WTC11 (cell line): ENCODE results near the gene CEBPE. TPM values are rescaled to one million over a fixed set of nuclear protein-coding genes. Genes with fewer than 3 reads are reported as not detected.
A peak's percentile ranks its signal among the peaks of the same experiment; 100 is the strongest.

Experiments
- ATAC-seq: fragments of 200-7000 bp; cut with Tn5 transposase; 2 replicates; pipeline ENCODE4 v1.10.0; 2021; ENCODE audit warnings: mild to moderate bottlenecking, moderate library complexity
- CTCF ChIA-PET: fragments of 300-600 bp; sonication (Branson Sonifier 250); formaldehyde crosslinking; loops from one replicate; lab custom pipeline; 2021; ENCODE audit warnings: antibody characterized with exemption; lab: Charles Lee
- POLR2A ChIA-PET: fragments of 350-600 bp; sonication (Branson Sonifier 250); formaldehyde crosslinking; loops from one replicate; lab custom pipeline; 2021; ENCODE audit warnings: antibody characterized with exemption; lab: Charles Lee
- DNase-seq: peaks from one replicate; pipeline ENCODE4 v3.0.0; 2021; ENCODE audit warnings: low spot score
- H3K27ac Mint-ChIP-seq: 2 replicates; pipeline ENCODE4 v1.8.0; 2021; ENCODE audit warnings: mixed read lengths
- H3K27me3 Mint-ChIP-seq: 2 replicates; pipeline ENCODE4 v1.8.0; 2021; ENCODE audit warnings: low read depth, mild to moderate bottlenecking, moderate library complexity, mixed read lengths
- H3K36me3 Mint-ChIP-seq: 2 replicates; pipeline ENCODE4 v1.8.0; 2021; ENCODE audit warnings: mixed read lengths
- H3K4me1 Mint-ChIP-seq: 2 replicates; pipeline ENCODE4 v1.8.0; 2022; ENCODE audit warnings: mixed read lengths
- H3K4me3 Mint-ChIP-seq: 2 replicates; pipeline ENCODE4 v1.8.0; 2021; ENCODE audit warnings: mild to moderate bottlenecking, moderate library complexity, mixed read lengths
- H3K9me3 Mint-ChIP-seq: 2 replicates; pipeline ENCODE4 v1.8.0; 2021; ENCODE audit warnings: mixed read lengths
- CBFB ChIP-seq: sonication (generic); formaldehyde crosslinking; IDR thresholded peaks from 2 replicates; pipeline ENCODE4 v1.8.1; 2022; ENCODE audit warnings: mild to moderate bottlenecking, low read depth, missing genetic modification reagents
- EMX1 ChIP-seq: fragments of 250-450 bp; sonication (Bioruptor Pico); IDR thresholded peaks from 2 replicates; pipeline ENCODE4 v1.8.0; 2021; ENCODE audit warnings: mild to moderate bottlenecking
- FOXJ3 ChIP-seq: sonication (generic); formaldehyde crosslinking; IDR thresholded peaks from 2 replicates; pipeline ENCODE4 v1.9.0; 2021; ENCODE audit warnings: missing genetic modification reagents, mild to moderate bottlenecking, borderline replicate concordance
- FOXP1 ChIP-seq: sonication (generic); formaldehyde crosslinking; IDR thresholded peaks from 2 replicates; pipeline ENCODE4 v1.8.0; 2022; ENCODE audit warnings: missing genetic modification reagents, mild to moderate bottlenecking, moderate library complexity, borderline replicate concordance
- MYBL2 ChIP-seq: sonication (generic); formaldehyde crosslinking; IDR thresholded peaks from 2 replicates; pipeline ENCODE4 v1.8.1; 2023; ENCODE audit warnings: mild to moderate bottlenecking, moderate library complexity, missing genetic modification reagents
- NFE2L1 ChIP-seq: sonication (generic); formaldehyde crosslinking; IDR thresholded peaks from 2 replicates; pipeline ENCODE4 v1.8.1; 2023; ENCODE audit warnings: missing genetic modification reagents
- RORB ChIP-seq: fragments of 250-450 bp; sonication (Bioruptor Pico); IDR thresholded peaks from 2 replicates; pipeline ENCODE4 v1.9.0; 2021; ENCODE audit warnings: mild to moderate bottlenecking
- ZNF121 ChIP-seq: sonication (generic); formaldehyde crosslinking; IDR thresholded peaks from 2 replicates; pipeline ENCODE4 v1.8.0; 2023; ENCODE audit warnings: missing genetic modification reagents
- ZNF138 ChIP-seq: sonication (generic); formaldehyde crosslinking; conservative IDR thresholded peaks from 2 replicates; pipeline ENCODE4 v1.8.1; 2022; ENCODE audit warnings: mild to moderate bottlenecking, moderate library complexity, missing genetic modification reagents
- ZNF416 ChIP-seq: fragments of 250-450 bp; sonication (Bioruptor Pico); IDR thresholded peaks from 2 replicates; pipeline ENCODE4 v1.9.0; 2021; ENCODE audit warnings: mild to moderate bottlenecking, inconsistent platforms
- total RNA-seq: library from RNA; stranded (reverse); gene quantifications from 3 replicates; pipeline ENCODE4 v1.2.3, GENCODE V29; 2021
- TF ChIP-seq, protein P1 (sequence below): sonication (generic); formaldehyde crosslinking; conservative IDR thresholded peaks from 2 replicates; pipeline ENCODE4 v1.8.1; 2023; ENCODE audit warnings: mild to moderate bottlenecking, low read depth, missing genetic modification reagents, moderate library complexity
- TF ChIP-seq, protein P2 (sequence below): sonication (generic); formaldehyde crosslinking; IDR thresholded peaks from 2 replicates; pipeline ENCODE4 v1.8.1; 2022; ENCODE audit warnings: mild to moderate bottlenecking, moderate library complexity, missing genetic modification reagents
- TF ChIP-seq, protein P3 (sequence below): fragments of 250-450 bp; sonication (Bioruptor Pico); IDR thresholded peaks from 2 replicates; pipeline ENCODE4 v1.9.0; 2021; ENCODE audit warnings: mild to moderate bottlenecking
- TF ChIP-seq, protein P4 (sequence below): sonication (generic); formaldehyde crosslinking; IDR thresholded peaks from 2 replicates; pipeline ENCODE4 v1.8.0; 2023; ENCODE audit warnings: mild to moderate bottlenecking, missing genetic modification reagents
- TF ChIP-seq, protein P5 (sequence below): sonication (generic); formaldehyde crosslinking; IDR thresholded peaks from 2 replicates; pipeline ENCODE4 v1.8.1; 2023; ENCODE audit warnings: mild to moderate bottlenecking, missing genetic modification reagents, moderate library complexity
- TF ChIP-seq, protein P6 (sequence below): sonication (generic); formaldehyde crosslinking; IDR thresholded peaks from 2 replicates; pipeline ENCODE4 v1.8.0; 2022; ENCODE audit warnings: mild to moderate bottlenecking, missing genetic modification reagents
- TF ChIP-seq, protein P7 (sequence below): sonication (generic); formaldehyde crosslinking; IDR thresholded peaks from 2 replicates; pipeline ENCODE4 v1.8.1; 2023; ENCODE audit warnings: mild to moderate bottlenecking, missing genetic modification reagents, moderate library complexity
- TF ChIP-seq, protein P8 (sequence below): fragments of 250-450 bp; sonication (Bioruptor Pico); IDR thresholded peaks from 2 replicates; pipeline ENCODE4 v1.9.0; 2021; ENCODE audit warnings: mild to moderate bottlenecking, borderline replicate concordance
- TF ChIP-seq, protein P9 (sequence below): sonication (generic); formaldehyde crosslinking; IDR thresholded peaks from 2 replicates; pipeline ENCODE4 v1.8.1; 2023; ENCODE audit warnings: mild to moderate bottlenecking, missing genetic modification reagents

The CEBPE gene
- total RNA-seq, 1 experiment from 2014 or later: not detected

DNA sequence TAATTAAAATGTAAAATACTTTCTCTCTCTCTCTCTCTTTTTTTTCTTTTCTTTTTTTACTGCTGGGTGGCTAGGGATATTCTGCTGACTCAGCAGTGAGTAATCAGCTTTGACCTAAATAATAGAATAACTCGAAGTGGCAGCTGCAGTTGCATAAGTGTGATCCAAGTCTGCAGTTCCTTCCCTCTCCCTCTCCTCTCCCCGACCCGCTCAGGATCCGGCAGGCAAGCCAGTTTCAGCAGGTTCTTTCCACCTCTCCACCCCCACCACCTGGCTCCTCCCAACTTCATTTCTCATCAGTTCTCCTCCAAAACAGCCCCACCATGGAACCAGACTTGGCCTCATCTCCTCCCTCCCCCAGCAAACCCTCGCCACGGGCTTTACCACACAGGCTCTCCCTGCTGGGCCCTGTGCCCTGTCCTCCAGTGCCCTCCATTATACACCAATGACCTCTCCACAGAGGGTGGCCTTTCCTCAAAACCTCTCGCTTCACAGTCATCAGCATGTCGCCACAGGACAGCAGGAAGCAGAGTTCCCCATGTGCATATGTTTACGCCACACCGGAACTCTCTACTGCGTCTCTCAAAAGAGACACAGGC lies 42.0 kb upstream of the CEBPE start:
- CTCF ChIA-PET: interaction anchor here (0.6 to 6.2 kb wide), 10 partner anchors 19 to 199 kb away, joined by 3 to 49 read pairs (median 5); partner anchors contain the start of genes ACIN1 and C14orf119
- DNase-seq (peak; percentile 88), ATAC-seq (peak; percentile 94)
- H3K4me3 Mint-ChIP-seq: peak overlapping the region; percentile 53
- H3K27ac Mint-ChIP-seq: peak overlapping the region; percentile 98
- peaks cover 65% of the 10 kb centered on the region for H3K4me1 Mint-ChIP-seq
- no peaks in the 10 kb centered on the region for H3K27me3 Mint-ChIP-seq
- no peaks in the 10 kb centered on the region for H3K9me3 Mint-ChIP-seq
- POLR2A ChIA-PET: interaction anchor here (0.7 to 2.0 kb wide), 5 partner anchors 13 to 66 kb away, joined by 3 to 10 read pairs (median 3); partner anchors contain the start of genes ACIN1 and C14orf119
- H3K36me3 Mint-ChIP-seq: peaks cover 59% of the 10 kb centered on the region
- no peak for TF ChIP-seq FOXJ3 (CRISPR knock-in tag)
- TF ChIP-seq, protein P1, sequence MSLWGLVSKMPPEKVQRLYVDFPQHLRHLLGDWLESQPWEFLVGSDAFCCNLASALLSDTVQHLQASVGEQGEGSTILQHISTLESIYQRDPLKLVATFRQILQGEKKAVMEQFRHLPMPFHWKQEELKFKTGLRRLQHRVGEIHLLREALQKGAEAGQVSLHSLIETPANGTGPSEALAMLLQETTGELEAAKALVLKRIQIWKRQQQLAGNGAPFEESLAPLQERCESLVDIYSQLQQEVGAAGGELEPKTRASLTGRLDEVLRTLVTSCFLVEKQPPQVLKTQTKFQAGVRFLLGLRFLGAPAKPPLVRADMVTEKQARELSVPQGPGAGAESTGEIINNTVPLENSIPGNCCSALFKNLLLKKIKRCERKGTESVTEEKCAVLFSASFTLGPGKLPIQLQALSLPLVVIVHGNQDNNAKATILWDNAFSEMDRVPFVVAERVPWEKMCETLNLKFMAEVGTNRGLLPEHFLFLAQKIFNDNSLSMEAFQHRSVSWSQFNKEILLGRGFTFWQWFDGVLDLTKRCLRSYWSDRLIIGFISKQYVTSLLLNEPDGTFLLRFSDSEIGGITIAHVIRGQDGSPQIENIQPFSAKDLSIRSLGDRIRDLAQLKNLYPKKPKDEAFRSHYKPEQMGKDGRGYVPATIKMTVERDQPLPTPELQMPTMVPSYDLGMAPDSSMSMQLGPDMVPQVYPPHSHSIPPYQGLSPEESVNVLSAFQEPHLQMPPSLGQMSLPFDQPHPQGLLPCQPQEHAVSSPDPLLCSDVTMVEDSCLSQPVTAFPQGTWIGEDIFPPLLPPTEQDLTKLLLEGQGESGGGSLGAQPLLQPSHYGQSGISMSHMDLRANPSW (CRISPR knock-in tag): no peak
- no peak for TF ChIP-seq EMX1 (CRISPR knock-in tag)
- TF ChIP-seq, protein P2, sequence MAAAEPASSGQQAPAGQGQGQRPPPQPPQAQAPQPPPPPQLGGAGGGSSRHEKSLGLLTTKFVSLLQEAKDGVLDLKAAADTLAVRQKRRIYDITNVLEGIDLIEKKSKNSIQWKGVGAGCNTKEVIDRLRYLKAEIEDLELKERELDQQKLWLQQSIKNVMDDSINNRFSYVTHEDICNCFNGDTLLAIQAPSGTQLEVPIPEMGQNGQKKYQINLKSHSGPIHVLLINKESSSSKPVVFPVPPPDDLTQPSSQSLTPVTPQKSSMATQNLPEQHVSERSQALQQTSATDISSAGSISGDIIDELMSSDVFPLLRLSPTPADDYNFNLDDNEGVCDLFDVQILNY: no peak
- TF ChIP-seq ZNF121 (CRISPR knock-in tag): peak; percentile 71; the same call in 1 of the 2 replicates
- TF ChIP-seq NFE2L1 (CRISPR knock-in tag): 0 out of 2 replicates have a peak, but pooled peaks have one; percentile 44
- TF ChIP-seq, protein P3, sequence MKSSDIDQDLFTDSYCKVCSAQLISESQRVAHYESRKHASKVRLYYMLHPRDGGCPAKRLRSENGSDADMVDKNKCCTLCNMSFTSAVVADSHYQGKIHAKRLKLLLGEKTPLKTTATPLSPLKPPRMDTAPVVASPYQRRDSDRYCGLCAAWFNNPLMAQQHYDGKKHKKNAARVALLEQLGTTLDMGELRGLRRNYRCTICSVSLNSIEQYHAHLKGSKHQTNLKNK (CRISPR knock-in tag): no peak
- TF ChIP-seq, protein P4, sequence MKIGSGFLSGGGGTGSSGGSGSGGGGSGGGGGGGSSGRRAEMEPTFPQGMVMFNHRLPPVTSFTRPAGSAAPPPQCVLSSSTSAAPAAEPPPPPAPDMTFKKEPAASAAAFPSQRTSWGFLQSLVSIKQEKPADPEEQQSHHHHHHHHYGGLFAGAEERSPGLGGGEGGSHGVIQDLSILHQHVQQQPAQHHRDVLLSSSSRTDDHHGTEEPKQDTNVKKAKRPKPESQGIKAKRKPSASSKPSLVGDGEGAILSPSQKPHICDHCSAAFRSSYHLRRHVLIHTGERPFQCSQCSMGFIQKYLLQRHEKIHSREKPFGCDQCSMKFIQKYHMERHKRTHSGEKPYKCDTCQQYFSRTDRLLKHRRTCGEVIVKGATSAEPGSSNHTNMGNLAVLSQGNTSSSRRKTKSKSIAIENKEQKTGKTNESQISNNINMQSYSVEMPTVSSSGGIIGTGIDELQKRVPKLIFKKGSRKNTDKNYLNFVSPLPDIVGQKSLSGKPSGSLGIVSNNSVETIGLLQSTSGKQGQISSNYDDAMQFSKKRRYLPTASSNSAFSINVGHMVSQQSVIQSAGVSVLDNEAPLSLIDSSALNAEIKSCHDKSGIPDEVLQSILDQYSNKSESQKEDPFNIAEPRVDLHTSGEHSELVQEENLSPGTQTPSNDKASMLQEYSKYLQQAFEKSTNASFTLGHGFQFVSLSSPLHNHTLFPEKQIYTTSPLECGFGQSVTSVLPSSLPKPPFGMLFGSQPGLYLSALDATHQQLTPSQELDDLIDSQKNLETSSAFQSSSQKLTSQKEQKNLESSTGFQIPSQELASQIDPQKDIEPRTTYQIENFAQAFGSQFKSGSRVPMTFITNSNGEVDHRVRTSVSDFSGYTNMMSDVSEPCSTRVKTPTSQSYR (CRISPR knock-in tag): peak; percentile 90; the same call in 1 of the 2 replicates
- peak; percentile 71; the same call in 1 of the 2 replicates for TF ChIP-seq MYBL2
- TF ChIP-seq, protein P5, sequence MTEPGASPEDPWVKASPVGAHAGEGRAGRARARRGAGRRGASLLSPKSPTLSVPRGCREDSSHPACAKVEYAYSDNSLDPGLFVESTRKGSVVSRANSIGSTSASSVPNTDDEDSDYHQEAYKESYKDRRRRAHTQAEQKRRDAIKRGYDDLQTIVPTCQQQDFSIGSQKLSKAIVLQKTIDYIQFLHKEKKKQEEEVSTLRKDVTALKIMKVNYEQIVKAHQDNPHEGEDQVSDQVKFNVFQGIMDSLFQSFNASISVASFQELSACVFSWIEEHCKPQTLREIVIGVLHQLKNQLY (CRISPR knock-in tag): no peak
- no peak for TF ChIP-seq ZNF416 (CRISPR knock-in tag)
- no peak for TF ChIP-seq RORB
- TF ChIP-seq FOXP1 (CRISPR knock-in tag): peak; percentile 66; the same call in 1 of the 2 replicates
- no peak for TF ChIP-seq CBFB
- TF ChIP-seq, protein P6, sequence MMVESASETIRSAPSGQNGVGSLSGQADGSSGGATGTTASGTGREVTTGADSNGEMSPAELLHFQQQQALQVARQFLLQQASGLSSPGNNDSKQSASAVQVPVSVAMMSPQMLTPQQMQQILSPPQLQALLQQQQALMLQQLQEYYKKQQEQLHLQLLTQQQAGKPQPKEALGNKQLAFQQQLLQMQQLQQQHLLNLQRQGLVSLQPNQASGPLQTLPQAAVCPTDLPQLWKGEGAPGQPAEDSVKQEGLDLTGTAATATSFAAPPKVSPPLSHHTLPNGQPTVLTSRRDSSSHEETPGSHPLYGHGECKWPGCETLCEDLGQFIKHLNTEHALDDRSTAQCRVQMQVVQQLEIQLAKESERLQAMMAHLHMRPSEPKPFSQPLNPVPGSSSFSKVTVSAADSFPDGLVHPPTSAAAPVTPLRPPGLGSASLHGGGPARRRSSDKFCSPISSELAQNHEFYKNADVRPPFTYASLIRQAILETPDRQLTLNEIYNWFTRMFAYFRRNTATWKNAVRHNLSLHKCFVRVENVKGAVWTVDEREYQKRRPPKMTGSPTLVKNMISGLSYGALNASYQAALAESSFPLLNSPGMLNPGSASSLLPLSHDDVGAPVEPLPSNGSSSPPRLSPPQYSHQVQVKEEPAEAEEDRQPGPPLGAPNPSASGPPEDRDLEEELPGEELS (CRISPR knock-in tag): peak; percentile 99
- TF ChIP-seq, protein P7, sequence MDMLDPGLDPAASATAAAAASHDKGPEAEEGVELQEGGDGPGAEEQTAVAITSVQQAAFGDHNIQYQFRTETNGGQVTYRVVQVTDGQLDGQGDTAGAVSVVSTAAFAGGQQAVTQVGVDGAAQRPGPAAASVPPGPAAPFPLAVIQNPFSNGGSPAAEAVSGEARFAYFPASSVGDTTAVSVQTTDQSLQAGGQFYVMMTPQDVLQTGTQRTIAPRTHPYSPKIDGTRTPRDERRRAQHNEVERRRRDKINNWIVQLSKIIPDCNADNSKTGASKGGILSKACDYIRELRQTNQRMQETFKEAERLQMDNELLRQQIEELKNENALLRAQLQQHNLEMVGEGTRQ (CRISPR knock-in tag): no peak
- TF ChIP-seq, protein P8, sequence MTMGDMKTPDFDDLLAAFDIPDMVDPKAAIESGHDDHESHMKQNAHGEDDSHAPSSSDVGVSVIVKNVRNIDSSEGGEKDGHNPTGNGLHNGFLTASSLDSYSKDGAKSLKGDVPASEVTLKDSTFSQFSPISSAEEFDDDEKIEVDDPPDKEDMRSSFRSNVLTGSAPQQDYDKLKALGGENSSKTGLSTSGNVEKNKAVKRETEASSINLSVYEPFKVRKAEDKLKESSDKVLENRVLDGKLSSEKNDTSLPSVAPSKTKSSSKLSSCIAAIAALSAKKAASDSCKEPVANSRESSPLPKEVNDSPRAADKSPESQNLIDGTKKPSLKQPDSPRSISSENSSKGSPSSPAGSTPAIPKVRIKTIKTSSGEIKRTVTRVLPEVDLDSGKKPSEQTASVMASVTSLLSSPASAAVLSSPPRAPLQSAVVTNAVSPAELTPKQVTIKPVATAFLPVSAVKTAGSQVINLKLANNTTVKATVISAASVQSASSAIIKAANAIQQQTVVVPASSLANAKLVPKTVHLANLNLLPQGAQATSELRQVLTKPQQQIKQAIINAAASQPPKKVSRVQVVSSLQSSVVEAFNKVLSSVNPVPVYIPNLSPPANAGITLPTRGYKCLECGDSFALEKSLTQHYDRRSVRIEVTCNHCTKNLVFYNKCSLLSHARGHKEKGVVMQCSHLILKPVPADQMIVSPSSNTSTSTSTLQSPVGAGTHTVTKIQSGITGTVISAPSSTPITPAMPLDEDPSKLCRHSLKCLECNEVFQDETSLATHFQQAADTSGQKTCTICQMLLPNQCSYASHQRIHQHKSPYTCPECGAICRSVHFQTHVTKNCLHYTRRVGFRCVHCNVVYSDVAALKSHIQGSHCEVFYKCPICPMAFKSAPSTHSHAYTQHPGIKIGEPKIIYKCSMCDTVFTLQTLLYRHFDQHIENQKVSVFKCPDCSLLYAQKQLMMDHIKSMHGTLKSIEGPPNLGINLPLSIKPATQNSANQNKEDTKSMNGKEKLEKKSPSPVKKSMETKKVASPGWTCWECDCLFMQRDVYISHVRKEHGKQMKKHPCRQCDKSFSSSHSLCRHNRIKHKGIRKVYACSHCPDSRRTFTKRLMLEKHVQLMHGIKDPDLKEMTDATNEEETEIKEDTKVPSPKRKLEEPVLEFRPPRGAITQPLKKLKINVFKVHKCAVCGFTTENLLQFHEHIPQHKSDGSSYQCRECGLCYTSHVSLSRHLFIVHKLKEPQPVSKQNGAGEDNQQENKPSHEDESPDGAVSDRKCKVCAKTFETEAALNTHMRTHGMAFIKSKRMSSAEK (CRISPR knock-in tag): 0 out of 2 replicates have a peak, but pooled peaks have one; percentile 21
- TF ChIP-seq ZNF138: no peak
- TF ChIP-seq, protein P9, sequence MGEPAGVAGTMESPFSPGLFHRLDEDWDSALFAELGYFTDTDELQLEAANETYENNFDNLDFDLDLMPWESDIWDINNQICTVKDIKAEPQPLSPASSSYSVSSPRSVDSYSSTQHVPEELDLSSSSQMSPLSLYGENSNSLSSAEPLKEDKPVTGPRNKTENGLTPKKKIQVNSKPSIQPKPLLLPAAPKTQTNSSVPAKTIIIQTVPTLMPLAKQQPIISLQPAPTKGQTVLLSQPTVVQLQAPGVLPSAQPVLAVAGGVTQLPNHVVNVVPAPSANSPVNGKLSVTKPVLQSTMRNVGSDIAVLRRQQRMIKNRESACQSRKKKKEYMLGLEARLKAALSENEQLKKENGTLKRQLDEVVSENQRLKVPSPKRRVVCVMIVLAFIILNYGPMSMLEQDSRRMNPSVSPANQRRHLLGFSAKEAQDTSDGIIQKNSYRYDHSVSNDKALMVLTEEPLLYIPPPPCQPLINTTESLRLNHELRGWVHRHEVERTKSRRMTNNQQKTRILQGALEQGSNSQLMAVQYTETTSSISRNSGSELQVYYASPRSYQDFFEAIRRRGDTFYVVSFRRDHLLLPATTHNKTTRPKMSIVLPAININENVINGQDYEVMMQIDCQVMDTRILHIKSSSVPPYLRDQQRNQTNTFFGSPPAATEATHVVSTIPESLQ (CRISPR knock-in tag): no peak
